NCI-H345 (cell line): ENCODE results near the gene APCDD1L.
"Not testable (repeated sequence)": the region's sequence is repeated elsewhere in the genome, so short reads cannot be mapped to it uniquely, and the experiment has no call there.

Experiments used
- DNase-seq: peaks from one replicate; lab custom pipeline; 2025; lab: John Stamatoyannopoulos, UW

The APCDD1L gene

DNA sequence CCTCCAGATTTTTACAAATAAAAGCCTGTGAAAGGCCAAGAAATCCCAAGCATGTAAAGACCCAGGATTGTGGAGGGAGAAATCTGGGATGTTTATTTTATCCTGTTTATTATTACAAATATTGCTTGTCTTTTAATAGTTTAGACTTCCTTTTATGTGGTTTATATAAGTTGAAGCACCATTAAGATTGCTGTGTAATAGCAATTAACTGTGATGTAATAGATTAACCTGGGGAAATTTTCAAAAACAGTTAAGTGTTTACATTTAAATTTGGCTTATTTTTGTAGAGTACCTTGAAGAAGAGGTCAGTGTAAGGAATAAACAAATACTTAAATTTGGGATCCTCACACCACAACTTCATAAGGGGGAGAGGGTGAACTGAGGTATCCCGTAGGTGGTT lies 99.1 kb downstream of the APCDD1L start:
- DNase-seq: no peak

- DNase-seq: not testable (repeated sequence)
Observed at GRCh38 chr20:58414786-58415185, 100.4 kb downstream of the APCDD1L start.

DNA sequence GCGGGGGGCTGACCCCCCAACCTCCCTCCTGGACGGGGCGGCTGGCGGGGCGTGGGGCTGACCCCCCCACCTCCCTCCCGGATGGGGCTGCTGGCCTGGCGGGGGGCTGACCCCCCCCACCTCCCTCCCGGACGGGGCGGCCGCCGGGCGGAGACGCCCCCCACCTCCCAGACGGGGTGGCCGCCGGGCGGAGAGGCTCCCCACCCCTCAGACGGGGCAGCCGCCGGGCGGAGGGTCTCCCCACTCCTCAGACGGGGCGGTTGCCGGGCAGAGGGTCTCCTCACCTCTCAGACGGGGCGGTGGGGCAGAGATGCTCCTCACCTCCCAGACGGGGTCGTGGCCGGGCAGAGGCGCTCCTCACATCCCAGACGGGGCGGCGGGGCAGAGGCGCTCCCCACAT lies 101.0 kb downstream of the APCDD1L start:
- DNase-seq: not testable (repeated sequence)
